A549 (cell line): ENCODE results near the gene RPS16. TPM values are rescaled to one million over a fixed set of nuclear protein-coding genes. Genes with fewer than 3 reads are reported as not detected.

Experiments
- ATAC-seq, 2 experiments: fragments of 200-7000 bp in 1 of 2; fragments of >200 bp in 1 of 2; cut with Nextera tagmentation in 1 of 2; cut with Tn5 transposase in 1 of 2; 3 replicates each; pipeline versions ENCODE4 v1.8.0 to v1.9.1; 2018 to 2020; ENCODE audit warnings: mild to moderate bottlenecking in 1 of 2, moderate library complexity in 1 of 2
- CTCF ChIA-PET: fragments of 300-600 bp; sonication (Branson Sonifier 250); formaldehyde crosslinking; extraction: SDS; loops from one replicate; lab custom pipeline; 2021; ENCODE audit warnings: antibody characterized with exemption, inconsistent platforms; lab: Yijun Ruan, JAX
- POLR2A ChIA-PET: fragments of 350-600 bp; formaldehyde crosslinking; extraction: SDS; loops from one replicate; lab custom pipeline; 2021; ENCODE audit warnings: antibody characterized with exemption, inconsistent platforms; lab: Yijun Ruan, JAX
- DNase-seq, 2 experiments: peaks; one replicate each; pipeline versions ENCODE4 v3.0.0 to v3.0.0-alpha.2; 2011 to 2016; ENCODE audit warnings: low read depth in 1 of 2, low spot score in 1 of 2
- FAIRE-seq: peaks from 2 replicates; lab custom pipeline; 2011; peaks lifted over from hg19 to GRCh38; lab: Jason Lieb, UNC
- H3K27ac ChIP-seq, 2 experiments: fragments of >200 bp; sonication (Bioruptor Twin); formaldehyde crosslinking; 3 replicates each; pipeline ENCODE4 v1.5.1; 2016 to 2017
- H3K4me1 ChIP-seq: fragments of >200 bp; sonication (Bioruptor Twin); formaldehyde crosslinking; 3 replicates; pipeline ENCODE4 v1.6.1; 2016
- H3K4me2 ChIP-seq: fragments of >200 bp; sonication (Bioruptor Twin); formaldehyde crosslinking; 3 replicates; pipeline ENCODE4 v1.6.1; 2016
- H3K4me3 ChIP-seq: fragments of >200 bp; sonication (Bioruptor Twin); formaldehyde crosslinking; 3 replicates; pipeline ENCODE4 v1.5.1; 2016
- H3K9me3 ChIP-seq: fragments of >200 bp; sonication (Bioruptor Twin); formaldehyde crosslinking; 3 replicates; pipeline ENCODE4 v1.6.1; 2016
- CHD2 ChIP-seq: fragments of 150-350 bp; IDR thresholded peaks from 2 replicates; pipeline ENCODE4 v1.6.1; 2014; ENCODE audit warnings: low read length; ENCODE audit not compliant: partially characterized antibody
- FOSL2 ChIP-seq, 2 experiments: fragments of 450-650 bp in 1 of 2; fragments of >200 bp in 1 of 2; sonication (Bioruptor Twin) in 1 of 2; formaldehyde crosslinking; IDR thresholded peaks; 2 replicates each; pipeline versions ENCODE4 v1.5.0 to v1.6.1; 2016 to 2020; ENCODE audit warnings: mild to moderate bottlenecking in 1 of 2, moderate library complexity in 1 of 2
- FOXS1 ChIP-seq: fragments of 250-450 bp; sonication (Bioruptor Pico); IDR thresholded peaks from 2 replicates; pipeline ENCODE4 v1.5.0; 2020; ENCODE audit warnings: mild to moderate bottlenecking, moderate library complexity
- HDAC2 ChIP-seq: fragments of 200-600 bp; sonication (generic); IDR thresholded peaks from 2 replicates; pipeline ENCODE4 v1.6.1; 2016
- HOXA7 ChIP-seq: fragments of 250-450 bp; sonication (Bioruptor Pico); IDR thresholded peaks from 2 replicates; pipeline ENCODE4 v1.5.0; 2020; ENCODE audit warnings: mild to moderate bottlenecking, moderate library complexity
- HOXB13 ChIP-seq: fragments of 250-450 bp; sonication (Bioruptor Pico); IDR thresholded peaks from 2 replicates; pipeline ENCODE4 v1.5.0; 2020; ENCODE audit warnings: low read depth, mild to moderate bottlenecking, moderate library complexity
- JUNB ChIP-seq: fragments of >200 bp; sonication (Bioruptor Twin); formaldehyde crosslinking; IDR thresholded peaks from 2 replicates; pipeline ENCODE4 v1.6.1; 2016
- KDM5A ChIP-seq: fragments of 200-600 bp; sonication (generic); IDR thresholded peaks from 2 replicates; pipeline ENCODE4 v1.6.1; 2016; ENCODE audit warnings: antibody characterized with exemption, mild to moderate bottlenecking
- MAFK ChIP-seq: fragments of 450-650 bp; IDR thresholded peaks from 2 replicates; pipeline ENCODE4 v1.6.1; 2014; ENCODE audit not compliant: partially characterized antibody
- NFE2L2 ChIP-seq: fragments of 150-350 bp; conservative IDR thresholded peaks from 2 replicates; pipeline ENCODE4 v1.6.1; 2014; ENCODE audit warnings: low read length
- NPAS2 ChIP-seq: fragments of 250-450 bp; sonication (Bioruptor Pico); IDR thresholded peaks from 2 replicates; pipeline ENCODE4 v1.8.0; 2022; ENCODE audit warnings: mild to moderate bottlenecking, moderate library complexity, borderline replicate concordance
- NR3C1 ChIP-seq: fragments of >200 bp; sonication (Bioruptor Twin); formaldehyde crosslinking; IDR thresholded peaks from 3 replicates; pipeline ENCODE4 v1.6.1; 2017
- TFCP2L1 ChIP-seq: fragments of 250-450 bp; sonication (Bioruptor Pico); IDR thresholded peaks from 2 replicates; pipeline ENCODE4 v1.5.0; 2021; ENCODE audit warnings: mild to moderate bottlenecking
- TP53 ChIP-seq: fragments of 250-450 bp; sonication (Bioruptor Pico); IDR thresholded peaks from 2 replicates; pipeline ENCODE4 v1.5.0; 2021; ENCODE audit warnings: mild to moderate bottlenecking, moderate library complexity
- ZC3H11A ChIP-seq: fragments of 450-650 bp; IDR thresholded peaks from 2 replicates; pipeline ENCODE4 v1.6.1; 2014; ENCODE audit warnings: antibody characterized with exemption, mild to moderate bottlenecking
- ZSCAN20 ChIP-seq: fragments of 250-450 bp; sonication (Bioruptor Pico); IDR thresholded peaks from 2 replicates; pipeline ENCODE4 v1.8.0; 2022; ENCODE audit warnings: mild to moderate bottlenecking, moderate library complexity
- WGBS: methylation state at CpG from one replicate; pipeline ENCODE4 v1.1.6; 2017; ENCODE audit errors: missing lambda C conversion rate; 5-methylcytosine and 5-hydroxymethylcytosine counted together
- polyA plus RNA-seq, 4 experiments: library from polyadenylated mRNA; depleted of rRNA in 3 of 4; stranded (reverse); fragments of >200 nt; fragmentation: RNase III in 1 of 4; extraction: RNeasy Plus Mini Kit Qiagen cat#74134 plus additional on column Dnase treatment in 1 of 4; gene quantifications; 2 replicates in 3 of 4; 3 replicates in 1 of 4; pipeline ENCODE4 v1.2.3, GENCODE V29; 2011 to 2017
- TF ChIP-seq, protein P1 (sequence below): fragments of 200-600 bp; sonication (generic); IDR thresholded peaks from 2 replicates; pipeline ENCODE4 v1.6.1; 2016; ENCODE audit warnings: antibody characterized with exemption, mild to moderate bottlenecking, moderate library complexity
- TF ChIP-seq, protein P2 (sequence below): fragments of >200 bp; sonication (Bioruptor Twin); formaldehyde crosslinking; IDR thresholded peaks from 3 replicates; pipeline ENCODE4 v1.6.1; 2016
- TF ChIP-seq, protein P3 (sequence below): fragments of 450-650 bp; IDR thresholded peaks from 2 replicates; pipeline ENCODE4 v1.6.1; 2014; ENCODE audit warnings: antibody characterized with exemption

RPS16 gene
- polyA plus RNA-seq, 2 of the 4 experiments (the other 2 are of a cell fraction): 4,348 to 4,855 TPM

DNA sequence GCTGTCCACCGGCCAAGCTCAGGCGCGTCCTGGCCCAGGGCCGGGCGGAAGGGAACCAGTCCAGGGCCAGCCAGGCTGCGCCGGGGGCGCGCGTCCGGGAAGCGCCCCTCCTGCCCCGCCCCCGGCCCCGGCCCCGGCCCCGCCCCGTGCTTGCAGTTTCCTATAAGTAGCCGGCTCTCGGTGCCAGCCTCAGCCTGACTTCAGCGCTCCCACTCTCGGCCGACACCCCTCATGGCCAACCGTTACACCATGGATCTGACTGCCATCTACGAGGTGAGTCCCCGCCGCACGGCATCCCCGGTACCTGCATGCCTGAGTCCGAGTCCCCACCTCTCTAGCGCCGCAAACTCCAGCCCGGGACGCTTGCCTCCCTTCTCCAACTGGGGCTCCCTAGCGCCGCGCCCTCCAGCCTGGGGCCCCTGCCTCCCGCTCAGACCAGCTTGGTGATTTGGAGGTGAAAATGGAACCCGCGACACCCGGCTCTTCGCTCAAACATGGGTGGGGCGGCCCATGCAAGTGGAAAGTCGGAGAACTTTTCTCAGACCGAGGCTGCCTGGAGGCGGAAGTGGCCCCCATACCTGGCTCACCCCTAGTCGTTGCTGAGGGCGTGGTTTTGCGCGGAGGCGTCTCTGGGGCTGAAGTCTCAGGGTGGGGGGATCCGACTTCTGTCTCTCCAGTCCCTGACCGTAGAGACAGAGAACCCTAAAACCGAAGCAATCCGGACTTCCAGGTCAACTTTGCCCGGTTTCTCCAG lies 28.9 kb downstream of the RPS16 start, which contains the start of gene ZFP36 (continued):
- TF ChIP-seq, protein P1, sequence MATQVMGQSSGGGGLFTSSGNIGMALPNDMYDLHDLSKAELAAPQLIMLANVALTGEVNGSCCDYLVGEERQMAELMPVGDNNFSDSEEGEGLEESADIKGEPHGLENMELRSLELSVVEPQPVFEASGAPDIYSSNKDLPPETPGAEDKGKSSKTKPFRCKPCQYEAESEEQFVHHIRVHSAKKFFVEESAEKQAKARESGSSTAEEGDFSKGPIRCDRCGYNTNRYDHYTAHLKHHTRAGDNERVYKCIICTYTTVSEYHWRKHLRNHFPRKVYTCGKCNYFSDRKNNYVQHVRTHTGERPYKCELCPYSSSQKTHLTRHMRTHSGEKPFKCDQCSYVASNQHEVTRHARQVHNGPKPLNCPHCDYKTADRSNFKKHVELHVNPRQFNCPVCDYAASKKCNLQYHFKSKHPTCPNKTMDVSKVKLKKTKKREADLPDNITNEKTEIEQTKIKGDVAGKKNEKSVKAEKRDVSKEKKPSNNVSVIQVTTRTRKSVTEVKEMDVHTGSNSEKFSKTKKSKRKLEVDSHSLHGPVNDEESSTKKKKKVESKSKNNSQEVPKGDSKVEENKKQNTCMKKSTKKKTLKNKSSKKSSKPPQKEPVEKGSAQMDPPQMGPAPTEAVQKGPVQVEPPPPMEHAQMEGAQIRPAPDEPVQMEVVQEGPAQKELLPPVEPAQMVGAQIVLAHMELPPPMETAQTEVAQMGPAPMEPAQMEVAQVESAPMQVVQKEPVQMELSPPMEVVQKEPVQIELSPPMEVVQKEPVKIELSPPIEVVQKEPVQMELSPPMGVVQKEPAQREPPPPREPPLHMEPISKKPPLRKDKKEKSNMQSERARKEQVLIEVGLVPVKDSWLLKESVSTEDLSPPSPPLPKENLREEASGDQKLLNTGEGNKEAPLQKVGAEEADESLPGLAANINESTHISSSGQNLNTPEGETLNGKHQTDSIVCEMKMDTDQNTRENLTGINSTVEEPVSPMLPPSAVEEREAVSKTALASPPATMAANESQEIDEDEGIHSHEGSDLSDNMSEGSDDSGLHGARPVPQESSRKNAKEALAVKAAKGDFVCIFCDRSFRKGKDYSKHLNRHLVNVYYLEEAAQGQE: peak; percentile 47
- no peak for TF ChIP-seq FOXS1
- no peak for TF ChIP-seq HOXB13 (CRISPR knock-in tag)
- TF ChIP-seq, protein P2, sequence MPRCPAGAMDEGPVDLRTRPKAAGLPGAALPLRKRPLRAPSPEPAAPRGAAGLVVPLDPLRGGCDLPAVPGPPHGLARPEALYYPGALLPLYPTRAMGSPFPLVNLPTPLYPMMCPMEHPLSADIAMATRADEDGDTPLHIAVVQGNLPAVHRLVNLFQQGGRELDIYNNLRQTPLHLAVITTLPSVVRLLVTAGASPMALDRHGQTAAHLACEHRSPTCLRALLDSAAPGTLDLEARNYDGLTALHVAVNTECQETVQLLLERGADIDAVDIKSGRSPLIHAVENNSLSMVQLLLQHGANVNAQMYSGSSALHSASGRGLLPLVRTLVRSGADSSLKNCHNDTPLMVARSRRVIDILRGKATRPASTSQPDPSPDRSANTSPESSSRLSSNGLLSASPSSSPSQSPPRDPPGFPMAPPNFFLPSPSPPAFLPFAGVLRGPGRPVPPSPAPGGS: peak; percentile 99
- TF ChIP-seq, protein P3, sequence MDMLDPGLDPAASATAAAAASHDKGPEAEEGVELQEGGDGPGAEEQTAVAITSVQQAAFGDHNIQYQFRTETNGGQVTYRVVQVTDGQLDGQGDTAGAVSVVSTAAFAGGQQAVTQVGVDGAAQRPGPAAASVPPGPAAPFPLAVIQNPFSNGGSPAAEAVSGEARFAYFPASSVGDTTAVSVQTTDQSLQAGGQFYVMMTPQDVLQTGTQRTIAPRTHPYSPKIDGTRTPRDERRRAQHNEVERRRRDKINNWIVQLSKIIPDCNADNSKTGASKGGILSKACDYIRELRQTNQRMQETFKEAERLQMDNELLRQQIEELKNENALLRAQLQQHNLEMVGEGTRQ: peak; percentile 16; the same call in 1 of the 2 replicates
- peak; percentile 68; the same call in 1 of the 2 replicates for TF ChIP-seq TP53 (CRISPR knock-in tag)
- TF ChIP-seq HDAC2: 0 out of 2 replicates have a peak, but pooled peaks have one; percentile 41
- TF ChIP-seq NFE2L2: no peak
- no peak for TF ChIP-seq FOSL2 (IDR thresholded peaks at IDR 0.05)
- TF ChIP-seq FOSL2 (CRISPR knock-in tag; IDR thresholded peaks at IDR 0.05): peak; percentile 48
- TF ChIP-seq NPAS2: no peak
- no peak; the same call in 1 of the 2 replicates for TF ChIP-seq ZC3H11A
- TF ChIP-seq JUNB: no peak

DNA sequence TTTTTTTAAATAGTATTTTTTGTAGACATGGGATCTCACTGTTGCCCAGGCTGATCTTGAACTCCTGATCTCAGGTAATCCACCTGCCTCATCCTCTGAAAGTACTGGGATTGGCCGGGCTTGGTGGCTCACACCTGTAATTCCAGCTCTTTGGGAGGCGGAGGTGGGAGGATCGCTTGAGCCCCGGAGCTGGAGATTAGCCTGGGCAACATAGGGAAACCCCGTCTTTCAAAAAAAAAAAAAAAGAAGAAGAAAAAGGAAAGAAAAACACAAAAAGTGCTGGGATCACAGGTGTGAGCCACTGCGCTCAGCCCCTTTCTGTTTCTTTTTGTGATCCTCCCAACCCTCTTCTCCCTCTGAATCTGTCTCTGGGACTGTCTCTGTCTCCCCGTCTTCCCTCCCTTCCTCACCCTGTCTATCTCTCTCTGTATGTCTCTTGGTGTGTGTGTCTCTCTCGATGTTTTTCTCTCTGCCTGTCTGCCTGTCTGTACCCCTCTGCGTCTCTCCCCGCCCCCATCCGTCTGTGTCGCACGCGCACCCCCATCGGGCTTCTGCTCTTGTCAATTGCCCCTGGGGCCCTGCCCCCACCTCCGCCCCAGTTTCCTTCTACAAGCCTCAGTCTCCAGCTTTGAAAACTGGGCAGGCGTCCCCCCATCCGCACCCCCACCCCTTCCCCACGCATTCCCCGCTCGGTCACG lies 29.6 kb downstream of the RPS16 start:
- Histone ChIP-seq H3K4me2 (peak overlapping the region; percentile 95), H3K4me1 (peaks cover 71% of the 10 kb centered on the region), H3K27ac (peak overlapping the region; percentile 94 to 99), H3K4me3 (peak overlapping the region; percentile 76), H3K9me3 (no peaks in the 10 kb centered on the region)
- ATAC-seq (no peak), FAIRE-seq (no peak), DNase-seq (no peak)
- 37% methylated on average over 17 of the region's 22 CpGs for WGBS
- TF ChIP-seq TFCP2L1 (CRISPR knock-in tag) (peak; percentile 84), HOXA7 (CRISPR knock-in tag) (0 out of 2 replicates have a peak, but pooled peaks have one; percentile 19), MAFK (no peak), NR3C1 (no peak), CHD2 (peak; percentile 17), ZSCAN20 (CRISPR knock-in tag) (no peak), KDM5A (no peak), FOSL2 (IDR thresholded peaks at IDR 0.05) (no peak), FOSL2 (CRISPR knock-in tag; IDR thresholded peaks at IDR 0.05) (0 out of 2 replicates have a peak, but pooled peaks have one; percentile 42)
- POLR2A ChIA-PET: interaction anchor here (0.6 to 9.4 kb wide), 13 partner anchors 8 to 445 kb away, joined by 3 to 140 read pairs (median 5); partner anchors contain the start of genes MED29, PAF1, RPS16 and SAMD4B
- CTCF ChIA-PET: interaction anchor here (1.6 to 21.4 kb wide), 4 partner anchors 8 to 127 kb away, joined by 4 to 457 read pairs (median 76); partner anchors contain the start of genes EID2B and RPS16
